22Rv1 (cell line): Measurements from ENCODE around the gene TRAPPC14.
"Not testable (repeated sequence)": the region's sequence is repeated elsewhere in the genome, so short reads cannot be mapped to it uniquely, and the experiment has no call there.

Source experiments
- H3K27ac ChIP-seq: fragments of 450-650 bp; 2 replicates; pipeline ENCODE4 v1.5.1; 2017
- CTCF ChIP-seq: fragments of 450-650 bp; IDR thresholded peaks from 2 replicates; pipeline ENCODE4 v1.5.1; 2017; ENCODE audit warnings: mild to moderate bottlenecking
- ZFX ChIP-seq: fragments of 450-650 bp; IDR thresholded peaks from 2 replicates; pipeline ENCODE4 v1.6.1; 2017; ENCODE audit warnings: antibody characterized with exemption, borderline replicate concordance

Gene TRAPPC14

DNA sequence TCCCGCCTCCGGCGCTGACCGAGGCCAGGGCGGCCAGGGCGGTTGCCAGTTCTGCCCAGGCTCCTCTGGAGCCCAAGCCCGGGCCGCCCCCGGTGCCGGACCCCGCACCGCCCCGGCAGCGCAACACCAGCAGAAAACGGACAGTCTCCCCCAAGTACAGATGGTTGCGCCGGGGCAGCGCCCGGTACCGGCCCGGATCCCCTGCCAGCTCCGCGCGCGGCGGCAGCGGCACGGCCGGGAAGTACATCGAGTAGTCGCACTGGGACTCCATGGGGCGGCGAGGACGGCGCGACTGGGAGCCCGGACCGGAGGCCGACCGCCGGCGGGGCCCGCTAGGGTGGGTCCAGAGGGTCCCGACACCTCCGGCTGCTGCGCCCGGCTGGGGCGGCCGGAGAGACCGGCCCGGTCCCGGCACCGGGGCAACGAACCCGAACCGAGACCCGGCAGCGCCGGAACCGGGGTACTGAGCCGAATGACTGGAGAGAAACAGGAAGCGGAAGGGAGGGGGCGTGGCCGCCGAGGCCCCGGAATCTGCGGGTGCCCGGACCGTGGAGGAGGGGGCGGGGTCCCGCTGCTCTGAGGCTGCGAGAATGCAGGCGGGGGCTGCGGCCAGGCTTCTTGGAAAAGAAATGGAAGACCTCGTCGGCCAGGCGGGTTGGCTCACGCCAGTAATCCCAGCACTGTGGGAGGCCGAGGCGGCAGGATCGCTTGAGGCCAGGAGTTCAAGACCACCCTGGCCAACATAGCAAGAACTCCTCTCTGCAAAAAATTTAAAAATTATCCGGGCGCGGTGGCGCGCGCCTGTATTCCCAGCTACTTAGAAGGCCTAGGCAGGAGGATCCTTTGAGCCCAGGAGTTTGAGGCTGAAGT is at the start of gene TRAPPC14:
TSS of gene TRAPPC14 (minus strand) at position 495 of the 870 bp plus-strand sequence. CDS start at position 271, 224 bp downstream.
- peak within 1 kb of the TSS; percentile 91 for H3K27ac ChIP-seq
- TF ChIP-seq CTCF (no peak), ZFX (no peak)

GRCh38 chr7:100204454-100204853 is 45.9 kb upstream of the TRAPPC14 start:
- no peak for TF ChIP-seq ZFX
- no peak for TF ChIP-seq CTCF

GRCh38 chr7:100200693-100201092 is 42.2 kb upstream of the TRAPPC14 start:
- no peak for TF ChIP-seq CTCF
- no peak for TF ChIP-seq ZFX
- H3K27ac ChIP-seq, result no peak overlapping the region

More at GRCh38 chr7:100204454-100204853, 45.9 kb upstream of the TRAPPC14 start:
- H3K27ac ChIP-seq, result no peak overlapping the region

DNA sequence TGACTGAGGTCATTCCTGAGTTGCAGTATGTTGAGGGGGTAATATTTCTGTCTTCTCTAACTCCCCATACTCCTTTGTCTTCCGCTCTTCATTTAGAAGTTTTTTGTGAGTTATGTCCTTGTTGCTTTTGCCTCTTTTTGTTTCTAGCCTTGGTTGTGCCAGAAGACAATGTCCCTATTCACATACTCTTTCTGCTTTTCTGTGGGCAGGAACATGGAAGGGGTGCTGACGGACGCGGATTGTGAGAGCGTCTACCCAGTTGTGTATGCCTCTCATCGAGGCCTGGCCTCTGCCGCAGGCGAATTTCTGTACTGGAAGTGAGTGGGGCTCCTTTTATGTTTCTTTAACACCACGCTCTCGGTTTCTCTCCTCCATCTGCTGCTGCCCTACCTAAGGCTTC is 39.7 kb upstream of the TRAPPC14 start:
- H3K27ac ChIP-seq, result no peak overlapping the region
- TF ChIP-seq CTCF (no peak), ZFX (no peak)

- H3K27ac ChIP-seq, result not testable (repeated sequence)
Observed at GRCh38 chr7:100195901-100196322, 37.4 kb upstream of the TRAPPC14 start.

DNA sequence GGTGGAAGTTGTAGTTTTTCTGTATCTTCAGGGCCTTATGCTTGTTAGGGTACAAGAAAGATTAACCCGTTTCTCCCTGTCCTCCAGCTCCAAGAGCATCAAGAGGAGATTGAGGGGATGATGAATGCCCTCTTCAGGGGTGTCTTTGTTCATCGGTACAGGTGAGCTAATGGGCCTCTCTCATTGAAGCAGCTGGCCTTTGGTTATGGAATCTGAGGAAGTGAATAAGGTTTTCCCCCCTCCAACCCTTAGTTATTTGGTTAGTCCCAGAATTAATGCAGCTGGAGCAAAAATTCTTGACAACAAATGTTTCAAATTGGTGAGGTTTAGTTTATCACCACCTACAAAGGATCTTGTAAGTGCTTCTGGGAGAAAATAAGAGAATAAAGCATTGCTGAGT is 36.7 kb upstream of the TRAPPC14 start:
- TF ChIP-seq CTCF (no peak), ZFX (no peak)
- no peak overlapping the region for H3K27ac ChIP-seq

GRCh38 chr7:100192969-100193368 is 34.4 kb upstream of the TRAPPC14 start:
- H3K27ac ChIP-seq, result no peak overlapping the region
- no peak for TF ChIP-seq CTCF
- no peak for TF ChIP-seq ZFX

- not testable (repeated sequence) for H3K27ac ChIP-seq
Observed at GRCh38 chr7:100192281-100192862, 33.8 kb upstream of the TRAPPC14 start.
